WTC11 (cell line): ENCODE results near the gene SLC40A1. TPM values are rescaled to one million over a fixed set of nuclear protein-coding genes. Genes with fewer than 3 reads are reported as not detected.

Source experiments
- ATAC-seq: fragments of 200-7000 bp; cut with Tn5 transposase; 2 replicates; pipeline ENCODE4 v1.10.0; 2021; ENCODE audit warnings: mild to moderate bottlenecking, moderate library complexity
- CTCF ChIA-PET: fragments of 300-600 bp; sonication (Branson Sonifier 250); formaldehyde crosslinking; loops from one replicate; lab custom pipeline; 2021; ENCODE audit warnings: antibody characterized with exemption; lab: Charles Lee
- POLR2A ChIA-PET: fragments of 350-600 bp; sonication (Branson Sonifier 250); formaldehyde crosslinking; loops from one replicate; lab custom pipeline; 2021; ENCODE audit warnings: antibody characterized with exemption; lab: Charles Lee
- DNase-seq: peaks from one replicate; pipeline ENCODE4 v3.0.0; 2021; ENCODE audit warnings: low spot score
- H3K27ac Mint-ChIP-seq: 2 replicates; pipeline ENCODE4 v1.8.0; 2021; ENCODE audit warnings: mixed read lengths
- H3K27me3 Mint-ChIP-seq: 2 replicates; pipeline ENCODE4 v1.8.0; 2021; ENCODE audit warnings: low read depth, mild to moderate bottlenecking, moderate library complexity, mixed read lengths
- H3K36me3 Mint-ChIP-seq: 2 replicates; pipeline ENCODE4 v1.8.0; 2021; ENCODE audit warnings: mixed read lengths
- H3K4me1 Mint-ChIP-seq: 2 replicates; pipeline ENCODE4 v1.8.0; 2022; ENCODE audit warnings: mixed read lengths
- H3K4me3 Mint-ChIP-seq: 2 replicates; pipeline ENCODE4 v1.8.0; 2021; ENCODE audit warnings: mild to moderate bottlenecking, moderate library complexity, mixed read lengths
- H3K9me3 Mint-ChIP-seq: 2 replicates; pipeline ENCODE4 v1.8.0; 2021; ENCODE audit warnings: mixed read lengths
- CREM ChIP-seq: sonication (generic); formaldehyde crosslinking; IDR thresholded peaks from 2 replicates; pipeline ENCODE4 v1.8.1; 2022; ENCODE audit warnings: mild to moderate bottlenecking, missing genetic modification reagents, moderate library complexity
- FOXJ3 ChIP-seq: sonication (generic); formaldehyde crosslinking; IDR thresholded peaks from 2 replicates; pipeline ENCODE4 v1.9.0; 2021; ENCODE audit warnings: missing genetic modification reagents, mild to moderate bottlenecking, borderline replicate concordance
- NFE2L1 ChIP-seq: sonication (generic); formaldehyde crosslinking; IDR thresholded peaks from 2 replicates; pipeline ENCODE4 v1.8.1; 2023; ENCODE audit warnings: missing genetic modification reagents
- NR1H2 ChIP-seq: sonication (generic); formaldehyde crosslinking; IDR thresholded peaks from 2 replicates; pipeline ENCODE4 v1.9.0; 2021; ENCODE audit warnings: mild to moderate bottlenecking, moderate library complexity, missing genetic modification reagents
- PRRX2 ChIP-seq: fragments of 250-450 bp; sonication (Bioruptor Pico); IDR thresholded peaks from 2 replicates; pipeline ENCODE4 v1.8.0; 2021; ENCODE audit warnings: mild to moderate bottlenecking
- TEAD4 ChIP-seq: sonication (generic); formaldehyde crosslinking; IDR thresholded peaks from 2 replicates; pipeline ENCODE4 v1.8.0; 2022; ENCODE audit warnings: mild to moderate bottlenecking, missing genetic modification reagents
- TP53 ChIP-seq: sonication (generic); formaldehyde crosslinking; IDR thresholded peaks from 2 replicates; pipeline ENCODE4 v1.8.1; 2023; ENCODE audit warnings: mild to moderate bottlenecking, missing genetic modification reagents
- ZNF121 ChIP-seq: sonication (generic); formaldehyde crosslinking; IDR thresholded peaks from 2 replicates; pipeline ENCODE4 v1.8.0; 2023; ENCODE audit warnings: missing genetic modification reagents
- ZNF219 ChIP-seq: sonication (generic); formaldehyde crosslinking; IDR thresholded peaks from 2 replicates; pipeline ENCODE4 v1.8.0; 2023; ENCODE audit warnings: missing genetic modification reagents, mild to moderate bottlenecking, borderline replicate concordance
- ZNF416 ChIP-seq: fragments of 250-450 bp; sonication (Bioruptor Pico); IDR thresholded peaks from 2 replicates; pipeline ENCODE4 v1.9.0; 2021; ENCODE audit warnings: mild to moderate bottlenecking, inconsistent platforms
- ZNF423 ChIP-seq: fragments of 250-450 bp; sonication (Bioruptor Pico); IDR thresholded peaks from 2 replicates; pipeline ENCODE4 v2.1.2; 2022; ENCODE audit warnings: mild to moderate bottlenecking, moderate library complexity
- total RNA-seq: library from RNA; stranded (reverse); gene quantifications from 3 replicates; pipeline ENCODE4 v1.2.3, GENCODE V29; 2021
- TF ChIP-seq, protein P1 (sequence below): sonication (generic); formaldehyde crosslinking; IDR thresholded peaks from 2 replicates; pipeline ENCODE4 v1.8.0; 2022; ENCODE audit warnings: missing genetic modification reagents
- TF ChIP-seq, protein P2 (sequence below): sonication (generic); formaldehyde crosslinking; IDR thresholded peaks from 2 replicates; pipeline ENCODE4 v1.8.0; 2022; ENCODE audit warnings: mild to moderate bottlenecking, missing genetic modification reagents
- TF ChIP-seq, protein P3 (sequence below): sonication (generic); formaldehyde crosslinking; IDR thresholded peaks from 2 replicates; pipeline ENCODE4 v1.8.1; 2023; ENCODE audit warnings: mild to moderate bottlenecking, missing genetic modification reagents, borderline replicate concordance

The SLC40A1 gene
- total RNA-seq, 1 experiment from 2014 or later: 0.57 TPM

DNA sequence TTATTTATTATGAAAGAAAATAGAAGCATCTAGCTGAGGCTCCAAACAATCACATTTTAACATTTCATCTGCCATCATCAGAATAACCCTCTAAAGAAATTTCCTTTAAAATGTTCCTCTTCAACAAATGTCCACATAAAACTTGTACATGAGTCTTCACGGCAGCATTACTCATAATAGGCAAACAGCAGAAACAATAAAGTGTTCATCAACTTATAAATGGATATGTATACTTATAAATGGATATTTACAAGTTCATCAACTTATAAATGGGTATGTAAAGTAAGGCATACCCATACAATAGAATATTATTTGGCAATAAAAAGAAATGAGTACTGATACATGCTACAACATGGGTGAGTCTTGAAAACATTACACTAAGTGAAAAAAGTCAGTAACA is 47.2 kb upstream of the SLC40A1 start:
- H3K36me3 Mint-ChIP-seq: no peaks in the 10 kb centered on the region
- H3K9me3 Mint-ChIP-seq: no peaks in the 10 kb centered on the region
- TF ChIP-seq ZNF219 (CRISPR knock-in tag) (no peak), TP53 (CRISPR knock-in tag) (no peak), NFE2L1 (CRISPR knock-in tag) (no peak), PRRX2 (no peak), CREM (no peak)
- TF ChIP-seq, protein P1, sequence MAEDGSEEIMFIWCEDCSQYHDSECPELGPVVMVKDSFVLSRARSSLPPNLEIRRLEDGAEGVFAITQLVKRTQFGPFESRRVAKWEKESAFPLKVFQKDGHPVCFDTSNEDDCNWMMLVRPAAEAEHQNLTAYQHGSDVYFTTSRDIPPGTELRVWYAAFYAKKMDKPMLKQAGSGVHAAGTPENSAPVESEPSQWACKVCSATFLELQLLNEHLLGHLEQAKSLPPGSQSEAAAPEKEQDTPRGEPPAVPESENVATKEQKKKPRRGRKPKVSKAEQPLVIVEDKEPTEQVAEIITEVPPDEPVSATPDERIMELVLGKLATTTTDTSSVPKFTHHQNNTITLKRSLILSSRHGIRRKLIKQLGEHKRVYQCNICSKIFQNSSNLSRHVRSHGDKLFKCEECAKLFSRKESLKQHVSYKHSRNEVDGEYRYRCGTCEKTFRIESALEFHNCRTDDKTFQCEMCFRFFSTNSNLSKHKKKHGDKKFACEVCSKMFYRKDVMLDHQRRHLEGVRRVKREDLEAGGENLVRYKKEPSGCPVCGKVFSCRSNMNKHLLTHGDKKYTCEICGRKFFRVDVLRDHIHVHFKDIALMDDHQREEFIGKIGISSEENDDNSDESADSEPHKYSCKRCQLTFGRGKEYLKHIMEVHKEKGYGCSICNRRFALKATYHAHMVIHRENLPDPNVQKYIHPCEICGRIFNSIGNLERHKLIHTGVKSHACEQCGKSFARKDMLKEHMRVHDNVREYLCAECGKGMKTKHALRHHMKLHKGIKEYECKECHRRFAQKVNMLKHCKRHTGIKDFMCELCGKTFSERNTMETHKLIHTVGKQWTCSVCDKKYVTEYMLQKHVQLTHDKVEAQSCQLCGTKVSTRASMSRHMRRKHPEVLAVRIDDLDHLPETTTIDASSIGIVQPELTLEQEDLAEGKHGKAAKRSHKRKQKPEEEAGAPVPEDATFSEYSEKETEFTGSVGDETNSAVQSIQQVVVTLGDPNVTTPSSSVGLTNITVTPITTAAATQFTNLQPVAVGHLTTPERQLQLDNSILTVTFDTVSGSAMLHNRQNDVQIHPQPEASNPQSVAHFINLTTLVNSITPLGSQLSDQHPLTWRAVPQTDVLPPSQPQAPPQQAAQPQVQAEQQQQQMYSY (CRISPR knock-in tag): no peak
- TF ChIP-seq, all 79 proteins: peak for 0
- H3K27ac Mint-ChIP-seq: no peak overlapping the region
- DNase-seq (no peak), ATAC-seq (no peak)
- H3K27me3 Mint-ChIP-seq: no peaks in the 10 kb centered on the region
- H3K4me1 Mint-ChIP-seq: peaks cover 15% of the 10 kb centered on the region
- no peak overlapping the region for H3K4me3 Mint-ChIP-seq
- CTCF ChIA-PET: no interaction called here
- POLR2A ChIA-PET: no interaction called here

DNA sequence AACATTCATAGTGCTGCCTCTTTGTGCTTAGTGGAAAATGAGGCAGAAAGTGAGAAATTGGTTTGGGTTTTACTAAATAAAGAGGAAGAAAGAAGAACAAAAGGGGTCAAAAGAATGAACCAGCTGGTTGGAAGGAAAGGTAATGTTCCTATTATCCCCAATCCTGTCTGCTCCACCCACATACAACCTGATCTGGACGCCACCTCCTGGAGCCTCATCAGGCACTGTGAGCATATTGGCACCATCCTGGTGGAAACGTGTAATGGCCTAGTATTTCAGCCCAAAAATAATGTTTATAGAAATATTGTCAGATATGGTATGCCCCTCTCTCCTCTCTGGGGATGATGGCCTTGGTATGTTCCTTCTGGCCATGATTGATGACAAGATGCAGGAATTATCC is 45.0 kb upstream of the SLC40A1 start:
- POLR2A ChIA-PET: no interaction called here
- Mint-ChIP-seq H3K27me3 (no peaks in the 10 kb centered on the region), H3K4me3 (no peak overlapping the region), H3K36me3 (no peaks in the 10 kb centered on the region), H3K4me1 (peaks cover 15% of the 10 kb centered on the region), H3K9me3 (no peaks in the 10 kb centered on the region), H3K27ac (no peak overlapping the region)
- DNase-seq: no peak
- TF ChIP-seq, protein P2, sequence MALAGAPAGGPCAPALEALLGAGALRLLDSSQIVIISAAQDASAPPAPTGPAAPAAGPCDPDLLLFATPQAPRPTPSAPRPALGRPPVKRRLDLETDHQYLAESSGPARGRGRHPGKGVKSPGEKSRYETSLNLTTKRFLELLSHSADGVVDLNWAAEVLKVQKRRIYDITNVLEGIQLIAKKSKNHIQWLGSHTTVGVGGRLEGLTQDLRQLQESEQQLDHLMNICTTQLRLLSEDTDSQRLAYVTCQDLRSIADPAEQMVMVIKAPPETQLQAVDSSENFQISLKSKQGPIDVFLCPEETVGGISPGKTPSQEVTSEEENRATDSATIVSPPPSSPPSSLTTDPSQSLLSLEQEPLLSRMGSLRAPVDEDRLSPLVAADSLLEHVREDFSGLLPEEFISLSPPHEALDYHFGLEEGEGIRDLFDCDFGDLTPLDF (CRISPR knock-in tag): no peak
- TF ChIP-seq CREM (no peak), TEAD4 (CRISPR knock-in tag) (no peak)
- TF ChIP-seq, protein P3, sequence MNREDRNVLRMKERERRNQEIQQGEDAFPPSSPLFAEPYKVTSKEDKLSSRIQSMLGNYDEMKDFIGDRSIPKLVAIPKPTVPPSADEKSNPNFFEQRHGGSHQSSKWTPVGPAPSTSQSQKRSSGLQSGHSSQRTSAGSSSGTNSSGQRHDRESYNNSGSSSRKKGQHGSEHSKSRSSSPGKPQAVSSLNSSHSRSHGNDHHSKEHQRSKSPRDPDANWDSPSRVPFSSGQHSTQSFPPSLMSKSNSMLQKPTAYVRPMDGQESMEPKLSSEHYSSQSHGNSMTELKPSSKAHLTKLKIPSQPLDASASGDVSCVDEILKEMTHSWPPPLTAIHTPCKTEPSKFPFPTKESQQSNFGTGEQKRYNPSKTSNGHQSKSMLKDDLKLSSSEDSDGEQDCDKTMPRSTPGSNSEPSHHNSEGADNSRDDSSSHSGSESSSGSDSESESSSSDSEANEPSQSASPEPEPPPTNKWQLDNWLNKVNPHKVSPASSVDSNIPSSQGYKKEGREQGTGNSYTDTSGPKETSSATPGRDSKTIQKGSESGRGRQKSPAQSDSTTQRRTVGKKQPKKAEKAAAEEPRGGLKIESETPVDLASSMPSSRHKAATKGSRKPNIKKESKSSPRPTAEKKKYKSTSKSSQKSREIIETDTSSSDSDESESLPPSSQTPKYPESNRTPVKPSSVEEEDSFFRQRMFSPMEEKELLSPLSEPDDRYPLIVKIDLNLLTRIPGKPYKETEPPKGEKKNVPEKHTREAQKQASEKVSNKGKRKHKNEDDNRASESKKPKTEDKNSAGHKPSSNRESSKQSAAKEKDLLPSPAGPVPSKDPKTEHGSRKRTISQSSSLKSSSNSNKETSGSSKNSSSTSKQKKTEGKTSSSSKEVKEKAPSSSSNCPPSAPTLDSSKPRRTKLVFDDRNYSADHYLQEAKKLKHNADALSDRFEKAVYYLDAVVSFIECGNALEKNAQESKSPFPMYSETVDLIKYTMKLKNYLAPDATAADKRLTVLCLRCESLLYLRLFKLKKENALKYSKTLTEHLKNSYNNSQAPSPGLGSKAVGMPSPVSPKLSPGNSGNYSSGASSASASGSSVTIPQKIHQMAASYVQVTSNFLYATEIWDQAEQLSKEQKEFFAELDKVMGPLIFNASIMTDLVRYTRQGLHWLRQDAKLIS (CRISPR knock-in tag): no peak
- no peak for ATAC-seq
- CTCF ChIA-PET: no interaction called here

DNA sequence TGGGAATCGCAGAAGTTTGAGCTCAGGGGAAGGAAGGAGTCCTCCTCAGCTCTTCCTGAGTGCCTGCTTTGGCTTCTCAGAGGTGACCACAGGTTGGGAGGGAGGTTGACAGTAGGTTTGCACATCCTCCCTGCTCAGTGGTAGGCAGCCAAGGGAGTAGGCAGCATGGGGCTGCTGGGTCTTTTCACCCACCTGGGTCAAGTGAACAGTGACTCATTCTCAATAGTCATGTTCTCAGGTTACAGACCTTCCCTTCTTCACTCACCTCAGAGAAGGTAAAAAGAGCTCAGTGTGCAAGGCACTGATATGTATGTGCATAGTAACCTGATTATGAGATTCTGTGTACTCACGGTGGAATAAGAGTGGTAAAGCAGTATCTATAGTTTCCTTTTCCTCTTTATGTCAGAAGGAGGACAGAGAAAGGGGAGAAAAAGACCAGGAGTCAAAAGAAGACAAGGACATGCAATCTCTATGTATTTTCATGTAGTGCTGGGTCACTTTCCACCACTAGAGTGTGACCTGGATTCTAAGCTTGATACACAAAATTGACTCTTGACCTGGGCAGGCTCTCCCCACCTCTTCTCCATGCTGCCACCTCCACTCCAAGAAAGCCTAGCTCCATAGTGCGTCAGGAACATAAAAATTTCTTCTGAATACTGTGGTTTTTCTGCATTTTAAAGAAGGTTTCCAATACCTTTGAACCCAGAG is 44.2 kb upstream of the SLC40A1 start:
- peak; percentile 73 for ATAC-seq
- Mint-ChIP-seq H3K36me3 (no peaks in the 10 kb centered on the region), H3K27ac (no peak overlapping the region), H3K4me1 (peaks cover 15% of the 10 kb centered on the region), H3K4me3 (no peak overlapping the region), H3K27me3 (no peaks in the 10 kb centered on the region), H3K9me3 (no peaks in the 10 kb centered on the region)
- POLR2A ChIA-PET: interaction anchor here (0.6 kb wide), 1 partner anchor 9 kb away, joined by 3 read pairs; no protein-coding TSS in a partner anchor
- CTCF ChIA-PET: interaction anchor here (0.9 to 1.2 kb wide), 2 partner anchors 9 to 36 kb away, joined by 3 read pairs; no protein-coding TSS in a partner anchor
- TF ChIP-seq FOXJ3 (CRISPR knock-in tag) (no peak), NR1H2 (CRISPR knock-in tag) (no peak), ZNF121 (CRISPR knock-in tag) (no peak), ZNF423 (CRISPR knock-in tag) (no peak), TP53 (CRISPR knock-in tag) (no peak), ZNF416 (CRISPR knock-in tag) (no peak)
- DNase-seq: no peak
